ENCODE results near the gene EFCAB6. TPM values are rescaled to one million over a fixed set of nuclear protein-coding genes. Genes with fewer than 3 reads are reported as not detected.

Gene EFCAB6
- total RNA-seq, 2 experiments from 2014 or later = 0.13 TPM; not detected in 1

DNA sequence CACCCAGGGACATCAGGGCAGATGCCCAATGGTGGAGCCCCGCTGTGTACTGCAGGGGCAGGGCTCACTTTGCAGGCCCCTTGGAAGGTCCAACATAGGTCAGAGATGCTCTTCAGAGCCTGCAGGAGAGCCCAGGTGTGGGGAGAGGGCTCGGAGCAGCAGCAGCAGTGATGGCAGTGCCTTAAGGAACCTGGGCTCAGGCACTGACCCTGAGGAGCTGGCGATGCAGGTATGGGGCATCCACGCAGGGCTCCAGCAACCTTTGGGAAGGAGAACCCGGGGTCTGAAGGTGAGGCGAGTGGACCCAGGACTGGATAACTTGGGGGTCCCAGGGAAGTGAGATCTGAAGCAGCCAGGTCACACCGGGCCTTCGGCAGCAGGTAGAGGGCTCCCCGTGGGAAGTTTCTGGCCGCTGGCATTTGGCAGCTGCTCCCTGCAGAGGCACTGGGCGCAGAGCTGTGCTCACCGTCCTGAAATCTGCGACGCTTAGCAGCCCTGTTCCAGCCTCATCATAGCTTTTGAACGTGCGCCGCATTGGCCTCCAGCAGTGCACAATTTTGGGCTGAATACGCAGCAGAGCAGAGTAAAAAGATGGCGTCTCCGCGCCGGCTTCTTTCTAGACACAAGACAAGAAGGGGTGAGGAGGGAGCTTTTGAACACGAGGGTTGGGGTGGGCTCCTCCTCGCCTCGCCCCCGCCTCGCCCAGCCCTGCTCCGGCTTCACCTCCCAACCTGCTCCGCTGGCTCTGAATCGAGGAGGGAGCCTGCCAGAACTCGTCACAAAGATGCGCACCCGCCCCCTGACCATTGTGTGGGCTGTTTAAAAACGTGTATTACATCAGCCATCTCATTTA, 281.5 kb downstream of the EFCAB6 start:
- Histone ChIP-seq H3K27ac (ENCODE audit: low read depth, low read length, poor library complexity, severe bottlenecking) (no peak overlapping the region), H3K9me2 (ENCODE audit: insufficient read depth, low read length) (no peaks in the 10 kb centered on the region), H3K4me1 (ENCODE audit: insufficient read depth, low read length, poor library complexity, severe bottlenecking) (no peaks in the 10 kb centered on the region), H3K4me2 (ENCODE audit: low read length) (no peak overlapping the region), H3K36me3 (ENCODE audit: insufficient read depth, low read length) (no peaks in the 10 kb centered on the region), H3K79me2 (ENCODE audit: insufficient read depth, low read depth, low read length) (no peaks in the 10 kb centered on the region), H2AFZ (ENCODE audit: low read length) (no peak overlapping the region), H3K4me3 (ENCODE audit: low read depth, low read length, poor library complexity, severe bottlenecking) (no peak overlapping the region), H4K20me1 (ENCODE audit: insufficient read depth, low read length) (no peaks in the 10 kb centered on the region), H3K9me3 (ENCODE audit: low read length) (no peaks in the 10 kb centered on the region)
- ChIA-PET POLR2A (no interaction called here), CTCF (ENCODE audit: unreplicated experiment) (no interaction called here)
- TF ChIP-seq, protein P1, sequence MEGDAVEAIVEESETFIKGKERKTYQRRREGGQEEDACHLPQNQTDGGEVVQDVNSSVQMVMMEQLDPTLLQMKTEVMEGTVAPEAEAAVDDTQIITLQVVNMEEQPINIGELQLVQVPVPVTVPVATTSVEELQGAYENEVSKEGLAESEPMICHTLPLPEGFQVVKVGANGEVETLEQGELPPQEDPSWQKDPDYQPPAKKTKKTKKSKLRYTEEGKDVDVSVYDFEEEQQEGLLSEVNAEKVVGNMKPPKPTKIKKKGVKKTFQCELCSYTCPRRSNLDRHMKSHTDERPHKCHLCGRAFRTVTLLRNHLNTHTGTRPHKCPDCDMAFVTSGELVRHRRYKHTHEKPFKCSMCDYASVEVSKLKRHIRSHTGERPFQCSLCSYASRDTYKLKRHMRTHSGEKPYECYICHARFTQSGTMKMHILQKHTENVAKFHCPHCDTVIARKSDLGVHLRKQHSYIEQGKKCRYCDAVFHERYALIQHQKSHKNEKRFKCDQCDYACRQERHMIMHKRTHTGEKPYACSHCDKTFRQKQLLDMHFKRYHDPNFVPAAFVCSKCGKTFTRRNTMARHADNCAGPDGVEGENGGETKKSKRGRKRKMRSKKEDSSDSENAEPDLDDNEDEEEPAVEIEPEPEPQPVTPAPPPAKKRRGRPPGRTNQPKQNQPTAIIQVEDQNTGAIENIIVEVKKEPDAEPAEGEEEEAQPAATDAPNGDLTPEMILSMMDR (conservative IDR thresholded peaks at IDR 0.05; ENCODE audit: low read length) = no peak
- TF ChIP-seq EZH2phosphoT487 (IDR thresholded peaks at IDR 0.05; ENCODE audit: borderline replicate concordance, low read depth, low read length) = no peak
- no peak for DNase-seq (ENCODE audit: low spot score)
- intact Hi-C loops (cut with micrococcal nuclease; ENCODE audit: unreplicated experiment) = no loop called here
- BruUV-seq (replicated peaks) = no TSS peak

DNA sequence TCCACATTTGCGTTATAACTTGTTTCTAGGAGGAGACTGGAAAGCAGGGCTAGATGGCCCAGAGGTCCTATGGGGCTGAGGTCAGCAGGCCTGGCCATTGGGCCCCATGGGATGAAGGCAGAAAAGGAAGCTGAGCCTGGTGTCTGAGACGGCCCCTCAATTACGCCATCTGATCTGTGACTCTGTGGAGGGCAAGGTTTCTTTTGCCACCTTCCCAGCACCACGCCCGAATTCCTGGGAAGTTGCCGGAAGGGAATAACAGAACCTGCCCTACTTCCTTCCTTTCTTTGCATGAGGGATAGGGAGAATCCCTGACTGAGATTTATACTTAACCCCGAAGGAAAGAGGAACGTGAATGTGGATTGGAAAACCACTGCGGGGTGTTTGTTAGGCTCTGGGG, 282.2 kb downstream of the EFCAB6 start:
- ChIA-PET CTCF (ENCODE audit: unreplicated experiment) (no interaction called here), POLR2A (no interaction called here)
- no peak for TF ChIP-seq EZH2phosphoT487 (IDR thresholded peaks at IDR 0.05; ENCODE audit: borderline replicate concordance, low read depth, low read length)
- TF ChIP-seq, protein P1 (conservative IDR thresholded peaks at IDR 0.05; ENCODE audit: low read length) = no peak
- Histone ChIP-seq H4K20me1 (ENCODE audit: insufficient read depth, low read length) (no peaks in the 10 kb centered on the region), H2AFZ (ENCODE audit: low read length) (no peak overlapping the region), H3K36me3 (ENCODE audit: insufficient read depth, low read length) (no peaks in the 10 kb centered on the region), H3K9me3 (ENCODE audit: low read length) (no peaks in the 10 kb centered on the region), H3K4me1 (ENCODE audit: insufficient read depth, low read length, poor library complexity, severe bottlenecking) (no peaks in the 10 kb centered on the region), H3K9me2 (ENCODE audit: insufficient read depth, low read length) (no peaks in the 10 kb centered on the region), H3K4me2 (ENCODE audit: low read length) (no peak overlapping the region), H3K79me2 (ENCODE audit: insufficient read depth, low read depth, low read length) (no peaks in the 10 kb centered on the region), H3K4me3 (ENCODE audit: low read depth, low read length, poor library complexity, severe bottlenecking) (no peak overlapping the region), H3K27ac (ENCODE audit: low read depth, low read length, poor library complexity, severe bottlenecking) (no peak overlapping the region)
- intact Hi-C loops (cut with micrococcal nuclease; ENCODE audit: unreplicated experiment) = no loop called here
- DNase-seq (ENCODE audit: low spot score) = no peak
- BruUV-seq (replicated peaks) = no TSS peak

DNA sequence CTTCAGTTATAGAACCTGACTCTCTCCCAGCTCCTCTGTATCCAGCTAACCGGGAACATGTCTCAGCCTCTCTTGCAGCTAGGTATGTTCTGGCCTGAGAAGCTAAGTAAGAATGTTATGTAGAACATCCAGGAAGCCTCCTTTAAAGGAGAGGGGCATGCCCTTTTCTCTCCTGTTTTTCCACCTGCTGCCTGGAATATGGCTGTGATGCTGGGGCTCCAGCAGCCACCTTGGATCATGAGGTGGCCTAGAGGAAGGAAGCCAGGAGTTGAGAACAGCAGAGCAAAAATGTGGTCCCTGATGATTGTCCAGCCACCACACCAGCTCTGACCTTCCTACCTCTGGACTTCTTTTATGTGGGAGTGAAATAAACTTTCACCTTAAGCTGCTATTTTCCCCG, 282.6 kb downstream of the EFCAB6 start:
- Histone ChIP-seq H3K36me3 (ENCODE audit: insufficient read depth, low read length) (no peaks in the 10 kb centered on the region), H3K79me2 (ENCODE audit: insufficient read depth, low read depth, low read length) (no peaks in the 10 kb centered on the region), H3K9me2 (ENCODE audit: insufficient read depth, low read length) (no peaks in the 10 kb centered on the region), H3K27ac (ENCODE audit: low read depth, low read length, poor library complexity, severe bottlenecking) (no peak overlapping the region), H3K9me3 (ENCODE audit: low read length) (no peaks in the 10 kb centered on the region), H3K4me1 (ENCODE audit: insufficient read depth, low read length, poor library complexity, severe bottlenecking) (no peaks in the 10 kb centered on the region), H2AFZ (ENCODE audit: low read length) (no peak overlapping the region), H3K4me2 (ENCODE audit: low read length) (no peak overlapping the region), H3K4me3 (ENCODE audit: low read depth, low read length, poor library complexity, severe bottlenecking) (no peak overlapping the region), H4K20me1 (ENCODE audit: insufficient read depth, low read length) (no peaks in the 10 kb centered on the region)
- TF ChIP-seq, protein P1 (conservative IDR thresholded peaks at IDR 0.05; ENCODE audit: low read length) = no peak
- TF ChIP-seq EZH2phosphoT487 (IDR thresholded peaks at IDR 0.05; ENCODE audit: borderline replicate concordance, low read depth, low read length) = no peak
- intact Hi-C loops (cut with micrococcal nuclease; ENCODE audit: unreplicated experiment) = no loop called here
- ChIA-PET POLR2A (interaction anchor here (0.5 kb wide), 1 partner anchor 9 kb away, joined by 3 read pairs; no protein-coding TSS in a partner anchor), CTCF (ENCODE audit: unreplicated experiment) (no interaction called here)
- no TSS peak for BruUV-seq (replicated peaks)
- no peak for DNase-seq (ENCODE audit: low spot score)
